Tibial nerve (tissue), 4 donors: ENCODE measurements around the gene SERPINI1.

ENCODE experiments used
- CTCF ChIP-seq, 5 experiments: fragments of 200-600 bp in 3 of 5; fragments of 450-650 bp in 2 of 5; sonication (generic) in 3 of 5; IDR thresholded peaks; one replicate each; pipeline ENCODE4 v1.5.1; 2016 to 2019; ENCODE audit warnings: antibody characterized with exemption in 5 of 5, mild to moderate bottlenecking in 3 of 5, moderate library complexity in 2 of 5
- EP300 ChIP-seq, 2 donors: sonication (generic); formaldehyde crosslinking; IDR thresholded peaks; one replicate each; pipeline ENCODE4 v1.6.1; 2017; ENCODE audit warnings: antibody characterized with exemption in 2 of 2, mild to moderate bottlenecking in 1 of 2
- POLR2A ChIP-seq, 2 donors: fragments of 450-650 bp; IDR thresholded peaks; one replicate each; pipeline ENCODE4 v1.6.1; 2017; ENCODE audit warnings: antibody characterized with exemption in 2 of 2, mild to moderate bottlenecking in 2 of 2, moderate library complexity in 2 of 2

GRCh38 chr3:167772992-167773391 is 37.5 kb downstream of the SERPINI1 start:
- TF ChIP-seq CTCF (IDR thresholded peaks at IDR 0.05) (no peak), POLR2A (IDR thresholded peaks at IDR 0.05) (no peak), EP300 (IDR thresholded peaks at IDR 0.05) (no peak)
